Sciatic nerve (tissue), 2 donors: Measurements from ENCODE around the gene TFPI. TPM values are rescaled to one million over a fixed set of nuclear protein-coding genes. Genes with fewer than 3 reads are reported as not detected.

Experiments
- ATAC-seq: fragments of 200-7000 bp; cut with Tn5 transposase; one replicate; pipeline ENCODE4 v1.9.1; 2020; ENCODE audit warnings: mild to moderate bottlenecking, moderate library complexity
- DNase-seq: peaks from one replicate; pipeline ENCODE4 v3.0.0-alpha.2; 2020; ENCODE audit warnings: low spot score
- intact Hi-C: fragments of 100-400 bp; cut with DNase I; formaldehyde crosslinking; loops from one replicate; pipeline ENCODE4 v1.14.2; 2022
- total RNA-seq: library from RNA; stranded (reverse); fragmentation: NEBNext Ultra II Directional; extraction: Animal tissue kit (Norgen Biotek cat#: 25700); gene quantifications from one replicate; pipeline ENCODE4 v1.2.1, GENCODE V29; 2021
- donor health status: DM: no; HTN: no; CAD: no.
- donor health status: DM: no; HTN: no; CAD: no.

The TFPI gene
- total RNA-seq, 1 donor from 2014 or later: 106 TPM

GRCh38 chr2:187442778-187443177, 111.5 kb downstream of the TFPI start:
- ATAC-seq: no peak
- intact Hi-C loops: no loop called here
- no peak for DNase-seq

DNA sequence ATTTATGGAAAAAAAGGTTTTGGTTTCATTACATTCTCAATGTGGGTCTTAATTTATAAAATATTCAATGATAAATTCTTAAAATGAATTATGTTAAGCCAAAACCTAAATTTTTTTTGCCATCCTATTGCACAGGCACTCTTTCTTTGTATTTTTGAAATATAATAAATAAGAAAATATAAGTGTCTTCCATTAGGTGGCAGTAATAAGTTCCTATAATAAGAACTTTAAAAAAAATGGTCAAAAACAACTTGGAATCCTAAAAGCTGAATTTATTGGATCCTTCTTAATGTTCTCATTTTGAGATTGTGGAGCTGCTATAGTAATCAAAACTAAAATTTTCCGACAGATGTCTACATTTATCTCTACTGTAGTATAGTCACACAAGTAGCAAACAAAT, 111.9 kb downstream of the TFPI start:
- no peak for ATAC-seq
- DNase-seq: no peak
- intact Hi-C loops: no loop called here

DNA sequence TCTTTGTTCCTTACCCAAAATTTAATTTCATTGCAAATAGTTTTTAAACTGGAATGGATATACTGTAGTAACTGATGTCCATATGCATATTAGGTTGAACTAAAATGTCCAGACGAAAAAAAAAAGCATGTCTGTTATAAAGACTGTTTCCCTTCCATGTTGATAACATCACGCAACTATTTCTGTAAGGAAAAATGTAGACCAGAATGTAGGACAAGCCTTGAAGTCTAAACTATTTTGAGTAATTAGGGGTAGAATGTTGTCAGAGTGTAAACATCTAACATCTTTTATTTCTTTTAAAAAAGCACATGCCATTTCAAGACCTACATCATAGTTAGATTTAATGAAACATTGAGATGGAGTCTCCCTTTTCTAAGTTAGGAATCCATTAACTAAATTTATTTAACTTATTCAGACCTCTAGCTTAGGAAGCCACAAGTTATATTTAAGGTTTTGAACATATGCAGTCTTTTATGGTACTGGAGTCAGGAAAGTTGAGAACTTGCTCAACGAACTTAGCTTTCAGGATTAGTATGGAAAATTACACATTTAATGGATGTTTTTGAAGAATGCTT, 114.0 kb downstream of the TFPI start:
- intact Hi-C loops: no loop called here
- no peak for DNase-seq

DNA sequence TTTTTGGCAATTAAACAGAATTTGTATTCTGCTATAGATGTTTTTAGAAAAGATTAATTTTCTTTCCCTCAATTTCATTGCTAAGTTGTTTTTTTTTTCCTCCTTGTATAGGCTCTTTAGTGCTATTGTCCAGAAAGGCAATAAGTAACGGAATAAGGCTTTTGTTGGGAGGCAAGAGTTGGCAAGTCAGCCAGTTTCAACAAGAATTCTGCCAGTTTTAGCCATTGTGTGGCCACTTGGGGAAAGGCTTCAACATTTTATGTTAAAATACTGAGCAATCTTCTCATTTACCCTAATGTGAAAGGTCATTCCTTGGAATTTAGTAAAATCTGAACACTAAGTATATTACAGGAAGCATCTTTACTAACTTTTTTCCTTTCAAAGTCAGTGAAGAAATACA, 115.8 kb downstream of the TFPI start:
- DNase-seq (no peak), ATAC-seq (peak; percentile 48)
- intact Hi-C loops: no loop called here

More for the DNA sequence above, 114.0 kb downstream of the TFPI start:
- ATAC-seq: no peak

DNA sequence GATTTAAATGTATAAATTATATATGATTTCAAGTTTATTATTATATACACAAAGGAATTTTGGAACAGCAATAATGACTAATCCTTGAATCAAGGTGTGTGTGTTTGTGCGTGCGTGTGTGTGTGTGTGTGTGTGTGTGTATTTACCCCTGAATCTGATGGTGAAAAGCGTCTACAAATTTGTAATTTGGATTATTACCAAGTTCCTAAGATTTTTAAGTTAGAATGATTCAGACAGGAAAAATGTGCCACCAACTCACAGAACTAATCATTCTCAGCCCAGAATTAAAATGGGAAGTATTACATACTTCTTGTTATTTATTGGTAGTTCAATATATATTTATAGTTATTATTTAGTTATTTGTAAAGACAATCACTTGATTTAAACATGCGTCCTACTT, 118.5 kb downstream of the TFPI start:
- intact Hi-C loops: no loop called here
- no peak for ATAC-seq
- no peak for DNase-seq

- no peak for DNase-seq
- ATAC-seq: no peak
- intact Hi-C loops: no loop called here
Measured at GRCh38 chr2:187435078-187435477, 119.2 kb downstream of the TFPI start.

DNA sequence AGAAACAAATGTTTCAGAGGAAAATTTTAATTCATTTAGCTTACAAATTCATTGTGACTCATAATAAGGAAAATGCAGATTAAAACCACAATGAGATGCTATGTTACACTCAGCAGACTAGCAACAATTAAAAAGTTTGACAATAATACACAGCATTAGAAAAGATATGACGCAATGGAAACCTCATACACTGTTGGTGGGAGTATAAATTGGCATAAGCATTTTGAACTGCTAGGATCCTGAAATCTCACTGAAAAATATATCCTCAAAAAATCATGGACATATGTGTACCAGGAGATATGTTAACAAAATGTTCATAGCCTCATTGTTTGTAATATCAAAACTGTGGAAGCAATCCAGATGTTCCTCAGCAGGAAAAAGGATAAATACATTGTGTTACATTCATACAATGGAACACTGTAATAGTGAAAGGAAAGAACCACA, 119.9 kb downstream of the TFPI start:
- ATAC-seq (no peak), DNase-seq (no peak)
- intact Hi-C loops: no loop called here

GRCh38 chr2:187431911-187432310, 122.3 kb downstream of the TFPI start:
- ATAC-seq: no peak
- no peak for DNase-seq
- intact Hi-C loops: no loop called here

GRCh38 chr2:187429989-187430388, 124.2 kb downstream of the TFPI start:
- DNase-seq: no peak
- intact Hi-C loops: no loop called here
- ATAC-seq: no peak

- DNase-seq (no peak), ATAC-seq (no peak)
- intact Hi-C loops: no loop called here
Measured at GRCh38 chr2:187424146-187424545, 130.1 kb downstream of the TFPI start.

- DNase-seq (no peak), ATAC-seq (no peak)
- intact Hi-C loops: no loop called here
Measured at GRCh38 chr2:187422282-187422681, 132.0 kb downstream of the TFPI start.

DNA sequence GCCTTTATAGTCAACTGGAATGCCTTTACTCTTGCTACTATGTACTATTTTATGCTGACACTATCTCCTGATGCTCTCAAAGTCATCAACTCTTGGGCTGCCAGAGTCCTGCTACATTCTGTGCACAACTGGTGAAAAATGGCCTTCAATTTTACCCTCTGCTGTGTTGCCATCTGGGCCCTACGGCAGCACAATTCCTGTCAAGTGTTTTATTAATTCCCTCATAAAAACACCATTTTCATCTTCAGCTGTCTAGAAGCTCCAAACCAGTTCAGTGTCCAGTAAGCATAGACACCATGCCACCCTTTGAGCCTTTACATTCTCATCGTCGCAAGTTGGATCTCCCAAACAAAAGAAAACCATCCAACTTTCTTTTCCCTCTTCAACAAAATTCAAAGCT, 132.7 kb downstream of the TFPI start:
- DNase-seq (no peak), ATAC-seq (no peak)
- intact Hi-C loops: no loop called here

GRCh38 chr2:187419808-187420207, 134.4 kb downstream of the TFPI start:
- intact Hi-C loops: no loop called here
- ATAC-seq (no peak), DNase-seq (no peak)

DNA sequence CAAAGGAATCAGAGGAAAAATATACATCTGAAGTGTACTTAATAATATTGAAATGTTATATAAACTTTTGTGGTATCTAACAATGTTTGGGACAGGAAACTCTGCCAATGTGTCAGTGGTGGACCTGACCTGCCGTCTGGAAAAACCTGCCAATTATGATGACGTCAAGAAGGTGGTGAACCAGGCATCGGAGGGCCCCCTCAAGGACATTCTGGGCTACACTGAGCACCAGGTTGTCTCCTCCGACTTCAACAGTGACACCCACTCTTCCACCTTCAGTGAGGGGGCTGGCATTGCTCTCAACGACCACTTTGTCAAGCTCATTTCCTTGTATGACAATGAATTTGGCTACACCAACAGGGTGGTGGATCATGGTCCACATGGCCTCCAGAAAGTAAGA, 138.8 kb downstream of the TFPI start:
- intact Hi-C loops: no loop called here
- DNase-seq: no peak
- no peak for ATAC-seq

Other genes with a start within 250 kb of the TFPI start
- gene CALCRL, start 106.2 kb downstream of the TFPI start, total RNA-seq: 29.3 TPM